HFFc6 (cell line): ENCODE measurements around the gene PSPC1. TPM values are rescaled to one million over a fixed set of nuclear protein-coding genes. Genes with fewer than 3 reads are reported as not detected.
"Not testable (repeated sequence)": the region's sequence is repeated elsewhere in the genome, so short reads cannot be mapped to it uniquely, and the experiment has no call there.

Experiments used
- DNase-seq: peaks from one replicate; pipeline ENCODE4 v3.0.0-alpha.2; 2018
- H3K27ac Mint-ChIP-seq: 2 replicates; pipeline ENCODE4 v1.8.0; 2020; ENCODE audit warnings: mild to moderate bottlenecking, mixed read lengths
- H3K27me3 Mint-ChIP-seq: 2 replicates; pipeline ENCODE4 v1.8.0; 2021; ENCODE audit warnings: mild to moderate bottlenecking, moderate library complexity, mixed read lengths; ENCODE audit not compliant: insufficient read depth
- H3K36me3 Mint-ChIP-seq: 2 replicates; pipeline ENCODE4 v1.8.0; 2021; ENCODE audit warnings: low read depth, mixed read lengths
- H3K4me1 Mint-ChIP-seq: 2 replicates; pipeline ENCODE4 v1.8.0; 2020; ENCODE audit warnings: low read depth, mixed read lengths
- H3K4me3 Mint-ChIP-seq: 2 replicates; pipeline ENCODE4 v1.8.0; 2020; ENCODE audit warnings: mild to moderate bottlenecking, moderate library complexity, mixed read lengths
- H3K9me3 Mint-ChIP-seq: 2 replicates; pipeline ENCODE4 v1.8.0; 2020; ENCODE audit warnings: mild to moderate bottlenecking, mixed read lengths
- long read RNA-seq: library from polyadenylated mRNA; unstranded; transcript quantifications from one replicate; pipeline ENCODE4 v2.0.0, GENCODE V29; 2019
- total RNA-seq, 6 experiments: library from RNA; stranded (reverse); fragmentation: NEBNext Ultra II Directional; extraction: Animal tissue kit (Norgen Biotek cat#: 25700); gene quantifications; 2 replicates in 1 of 6; 3 replicates in 5 of 6; pipeline ENCODE4 v1.2.3, GENCODE V29; 2021
- TF ChIP-seq, protein P1 (sequence below): fragments of 200-600 bp; sonication (generic); IDR thresholded peaks from 2 replicates; pipeline ENCODE4 v1.5.0; 2021; ENCODE audit warnings: antibody characterized with exemption, mild to moderate bottlenecking

The PSPC1 gene, protein sequence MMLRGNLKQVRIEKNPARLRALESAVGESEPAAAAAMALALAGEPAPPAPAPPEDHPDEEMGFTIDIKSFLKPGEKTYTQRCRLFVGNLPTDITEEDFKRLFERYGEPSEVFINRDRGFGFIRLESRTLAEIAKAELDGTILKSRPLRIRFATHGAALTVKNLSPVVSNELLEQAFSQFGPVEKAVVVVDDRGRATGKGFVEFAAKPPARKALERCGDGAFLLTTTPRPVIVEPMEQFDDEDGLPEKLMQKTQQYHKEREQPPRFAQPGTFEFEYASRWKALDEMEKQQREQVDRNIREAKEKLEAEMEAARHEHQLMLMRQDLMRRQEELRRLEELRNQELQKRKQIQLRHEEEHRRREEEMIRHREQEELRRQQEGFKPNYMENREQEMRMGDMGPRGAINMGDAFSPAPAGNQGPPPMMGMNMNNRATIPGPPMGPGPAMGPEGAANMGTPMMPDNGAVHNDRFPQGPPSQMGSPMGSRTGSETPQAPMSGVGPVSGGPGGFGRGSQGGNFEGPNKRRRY
- total RNA-seq: 10 to 100 TPM; 35.7 to 41.0 (median 40.0) TPM
- long read RNA-seq, transcript PSPC1-201 (9 exons, 2,407 nt): major isoform, 46 of 76 reads
- long read RNA-seq, transcript PSPC1-203 (8 exons, 1,647 nt): minor isoform, 6 of 76 reads
- long read RNA-seq, transcript PSPC1-204 (8 exons, 1,709 nt): minor isoform, 9 of 76 reads
- long read RNA-seq, partial matches to known transcripts: 9 of 76 reads
- long read RNA-seq, other reads (novel, unspliced or antisense): 5 of 76 reads

DNA sequence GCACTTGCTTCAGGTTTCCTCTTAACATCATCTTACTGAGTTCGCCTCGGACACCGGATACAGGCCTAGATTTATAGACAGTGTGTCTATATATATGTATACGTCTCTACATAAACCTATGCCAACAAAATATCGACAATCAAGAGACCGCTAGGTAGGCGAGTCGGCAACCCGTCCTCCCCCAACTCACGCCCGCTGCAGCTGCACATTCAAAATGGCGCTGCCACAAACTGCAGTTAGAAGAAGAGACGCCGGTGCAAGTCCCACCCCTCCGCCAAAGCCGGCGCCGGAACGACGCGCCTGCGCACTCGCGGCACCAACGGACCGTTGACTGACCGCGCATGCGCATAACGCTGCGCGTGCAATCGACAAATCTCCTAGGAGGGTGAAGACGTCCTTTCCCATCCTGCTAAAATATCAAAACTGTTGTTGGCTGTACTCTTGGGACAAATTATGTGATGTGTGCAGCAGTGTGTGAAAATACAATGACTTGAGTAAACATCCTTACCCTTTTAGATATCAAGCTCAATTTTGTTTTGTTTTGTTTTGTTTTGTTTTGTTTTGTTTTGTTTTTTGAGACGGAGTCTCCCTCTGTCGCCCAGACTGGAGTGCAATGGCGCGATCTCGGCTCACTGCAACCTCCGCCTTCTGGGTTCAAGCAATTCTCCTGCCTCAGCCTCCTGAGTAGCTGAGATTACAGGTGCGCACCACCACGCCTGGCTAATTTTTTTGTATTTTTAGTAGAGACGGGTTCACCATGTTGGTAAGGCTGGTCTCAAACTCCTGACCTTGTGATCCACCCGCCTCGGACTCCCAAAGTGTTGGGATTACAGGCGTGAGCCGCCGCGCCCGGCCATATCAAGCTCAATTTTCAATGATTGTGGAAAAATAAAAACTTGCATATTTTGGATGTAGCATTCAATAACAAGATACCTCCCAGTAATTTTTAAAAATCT is at the start of gene PSPC1:
PSPC1 (minus strand) TSS at position 219 of the 956 bp plus-strand sequence; CDS start at position 31, 188 bp downstream.
- not testable (repeated sequence) for H3K27me3 Mint-ChIP-seq, H3K9me3 Mint-ChIP-seq, H3K36me3 Mint-ChIP-seq, H3K4me1 Mint-ChIP-seq
- Mint-ChIP-seq H3K27ac (peak within 1 kb of the TSS; percentile 98), H3K4me3 (peak within 1 kb of the TSS; percentile 98)
- DNase-seq: peak; percentile 92

- no peaks in the 10 kb centered on the region; the same call in 1 of the 2 replicates for H3K27me3 Mint-ChIP-seq
- TF ChIP-seq, protein P1, sequence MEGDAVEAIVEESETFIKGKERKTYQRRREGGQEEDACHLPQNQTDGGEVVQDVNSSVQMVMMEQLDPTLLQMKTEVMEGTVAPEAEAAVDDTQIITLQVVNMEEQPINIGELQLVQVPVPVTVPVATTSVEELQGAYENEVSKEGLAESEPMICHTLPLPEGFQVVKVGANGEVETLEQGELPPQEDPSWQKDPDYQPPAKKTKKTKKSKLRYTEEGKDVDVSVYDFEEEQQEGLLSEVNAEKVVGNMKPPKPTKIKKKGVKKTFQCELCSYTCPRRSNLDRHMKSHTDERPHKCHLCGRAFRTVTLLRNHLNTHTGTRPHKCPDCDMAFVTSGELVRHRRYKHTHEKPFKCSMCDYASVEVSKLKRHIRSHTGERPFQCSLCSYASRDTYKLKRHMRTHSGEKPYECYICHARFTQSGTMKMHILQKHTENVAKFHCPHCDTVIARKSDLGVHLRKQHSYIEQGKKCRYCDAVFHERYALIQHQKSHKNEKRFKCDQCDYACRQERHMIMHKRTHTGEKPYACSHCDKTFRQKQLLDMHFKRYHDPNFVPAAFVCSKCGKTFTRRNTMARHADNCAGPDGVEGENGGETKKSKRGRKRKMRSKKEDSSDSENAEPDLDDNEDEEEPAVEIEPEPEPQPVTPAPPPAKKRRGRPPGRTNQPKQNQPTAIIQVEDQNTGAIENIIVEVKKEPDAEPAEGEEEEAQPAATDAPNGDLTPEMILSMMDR: no peak
- peaks cover 24% of the 10 kb centered on the region for H3K36me3 Mint-ChIP-seq
- no peak for DNase-seq
- 0 out of 2 replicates have a peak, but pooled peaks cover 2% of the 10 kb centered on the region for H3K4me1 Mint-ChIP-seq
- no peaks in the 10 kb centered on the region for H3K9me3 Mint-ChIP-seq
- no peak overlapping the region for H3K27ac Mint-ChIP-seq
- H3K4me3 Mint-ChIP-seq: no peak overlapping the region
Measured at GRCh38 chr13:19822673-19823072, 39.9 kb upstream of the PSPC1 start.

DNA sequence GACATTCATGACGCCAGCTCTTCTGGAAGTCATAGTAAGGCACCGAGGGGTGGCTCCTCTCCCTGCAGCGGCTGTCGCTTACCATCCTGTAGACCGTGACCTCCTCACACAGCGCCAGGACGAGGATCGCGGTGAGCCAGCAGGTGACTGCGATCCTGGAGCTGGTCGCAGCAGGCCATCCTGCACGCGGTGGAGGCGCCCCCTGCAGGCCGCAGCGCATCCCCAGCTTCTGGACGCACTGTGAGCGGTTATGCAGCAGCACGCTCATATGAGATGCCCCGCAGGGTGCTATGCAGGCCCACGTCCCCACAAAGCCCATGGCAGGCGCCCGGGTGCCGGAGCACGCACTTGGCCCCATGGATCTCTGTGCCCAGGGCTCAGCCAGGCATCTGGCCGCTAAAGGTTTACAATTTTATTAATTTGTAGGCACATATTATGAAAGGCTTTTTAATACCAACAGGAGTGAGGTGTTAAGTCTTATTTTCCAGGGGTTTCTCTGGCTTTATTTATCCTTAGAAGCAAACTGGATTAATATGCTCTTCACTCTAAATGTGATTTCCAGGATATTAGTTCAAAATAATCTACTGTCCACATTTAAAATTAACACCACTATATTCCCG is 35.6 kb upstream of the PSPC1 start:
- Mint-ChIP-seq H3K9me3 (no peaks in the 10 kb centered on the region), H3K36me3 (peaks cover 23% of the 10 kb centered on the region), H3K27me3 (no peaks in the 10 kb centered on the region), H3K4me1 (peaks cover 15% of the 10 kb centered on the region; the same call in 1 of the 2 replicates), H3K4me3 (no peak overlapping the region), H3K27ac (no peak overlapping the region)
- TF ChIP-seq, protein P1: peak; percentile 73
- no peak for DNase-seq

- DNase-seq: no peak
- H3K27ac Mint-ChIP-seq: no peak overlapping the region
Measured at GRCh38 chr13:19817510-19818158, 34.9 kb upstream of the PSPC1 start.

DNA sequence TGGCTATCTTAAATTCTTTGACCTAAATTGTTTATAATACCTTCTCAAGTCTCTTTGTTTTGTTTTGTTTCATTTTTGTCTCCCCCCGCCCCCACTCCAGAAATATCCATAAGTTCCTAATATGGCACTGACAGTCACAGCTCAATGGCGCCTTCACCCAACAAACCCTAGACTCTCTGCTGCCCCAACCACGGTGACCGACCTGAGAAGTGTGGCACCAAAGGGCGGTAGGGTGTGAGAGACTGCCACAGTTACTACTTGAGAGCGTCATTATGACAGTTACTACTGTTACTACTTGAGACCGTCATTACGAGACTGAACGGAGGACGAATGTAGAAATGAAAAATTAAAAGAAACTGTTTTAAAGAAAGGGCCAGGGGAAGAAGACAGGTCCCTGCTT is 34.4 kb upstream of the PSPC1 start:
- H3K4me3 Mint-ChIP-seq: no peak overlapping the region
- peaks cover 23% of the 10 kb centered on the region for H3K36me3 Mint-ChIP-seq
- no peaks in the 10 kb centered on the region; the same call in 1 of the 2 replicates for H3K27me3 Mint-ChIP-seq
- DNase-seq: no peak
- peaks cover 15% of the 10 kb centered on the region; the same call in 1 of the 2 replicates for H3K4me1 Mint-ChIP-seq
- TF ChIP-seq, protein P1: no peak
- H3K27ac Mint-ChIP-seq: no peak overlapping the region
- H3K9me3 Mint-ChIP-seq: no peaks in the 10 kb centered on the region

More at GRCh38 chr13:19817510-19818158, 34.9 kb upstream of the PSPC1 start:
- Mint-ChIP-seq H3K27me3 (no peaks in the 10 kb centered on the region), H3K4me3 (no peak overlapping the region), H3K9me3 (no peaks in the 10 kb centered on the region), H3K4me1 (peaks cover 15% of the 10 kb centered on the region; the same call in 1 of the 2 replicates), H3K36me3 (peaks cover 23% of the 10 kb centered on the region)
- TF ChIP-seq, protein P1: no peak

DNA sequence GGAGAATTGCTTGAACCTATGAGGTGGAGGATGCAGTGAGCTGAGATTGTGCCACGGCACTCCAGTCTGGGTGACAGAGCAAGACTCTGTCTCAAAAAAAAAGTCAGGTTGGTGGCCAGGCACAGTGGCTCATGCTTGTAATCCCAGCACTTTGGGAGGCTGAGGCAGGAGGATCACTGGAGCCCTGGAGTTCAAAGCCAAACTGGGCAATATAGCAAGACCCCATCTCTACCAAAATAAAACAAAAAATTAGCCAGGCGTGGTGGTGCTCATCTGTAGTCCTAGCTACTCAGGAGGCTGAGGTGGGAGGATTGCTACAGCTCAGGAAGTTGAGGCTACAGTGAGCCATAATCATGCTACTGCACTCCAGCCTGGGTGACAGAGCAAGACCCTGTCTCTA is 33.1 kb upstream of the PSPC1 start:
- H3K27me3 Mint-ChIP-seq, DNase-seq, H3K4me3 Mint-ChIP-seq, H3K9me3 Mint-ChIP-seq, H3K27ac Mint-ChIP-seq: not testable (repeated sequence)
- Mint-ChIP-seq H3K36me3 (peaks cover 23% of the 10 kb centered on the region), H3K4me1 (peaks cover 21% of the 10 kb centered on the region; the same call in 1 of the 2 replicates)
